Naive thymus-derived CD4-positive, alpha-beta T cell (primary cell): Measurements from ENCODE around the gene OPRM1. TPM values are rescaled to one million over a fixed set of nuclear protein-coding genes. Genes with fewer than 3 reads are reported as not detected.
A peak's percentile ranks its signal among the peaks of the same experiment; 100 is the strongest.
"Not testable (repeated sequence)": the region's sequence is repeated elsewhere in the genome, so short reads cannot be mapped to it uniquely, and the experiment has no call there.

Experiments
- ATAC-seq: fragments of 150-1000 bp; cut with Tn5 transposase; 2 replicates; pipeline ENCODE4 v1.10.0; 2021; ENCODE audit warnings: mild to moderate bottlenecking, moderate library complexity
- CTCF ChIA-PET: fragments of 350-600 bp; sonication (Branson Sonifier 250); formaldehyde crosslinking; loops from one replicate; lab custom pipeline; 2021; ENCODE audit warnings: antibody characterized with exemption; lab: Charles Lee
- POLR2A ChIA-PET: fragments of 350-600 bp; sonication (Branson Sonifier 250); formaldehyde crosslinking; loops from one replicate; lab custom pipeline; 2021; ENCODE audit warnings: antibody characterized with exemption, inconsistent platforms; lab: Charles Lee
- DNase-seq, 9 donors: peaks; one replicate each; pipeline versions ENCODE4 v3.0.0 to v3.0.0-alpha.2; 2020 to 2022; ENCODE audit warnings: mixed read lengths in 1 of 9
- H3K27ac ChIP-seq: one replicate; pipeline ENCODE4 v1.7.0; 2013; ENCODE audit warnings: mild to moderate bottlenecking, low read depth, low read length, moderate library complexity
- H3K27me3 ChIP-seq, 2 donors: one replicate each; pipeline ENCODE4 v1.7.0; 2013; ENCODE audit warnings: low read length in 2 of 2, mild to moderate bottlenecking in 2 of 2, moderate library complexity in 2 of 2; ENCODE audit not compliant: control insufficient read depth in 2 of 2, insufficient read depth in 2 of 2
- H3K36me3 ChIP-seq, 3 experiments: 1 replicate in 2 of 3; 2 replicates in 1 of 3; pipeline ENCODE4 v1.7.0; 2013; ENCODE audit warnings: low read length in 3 of 3, mild to moderate bottlenecking in 3 of 3, moderate library complexity in 1 of 3; ENCODE audit not compliant: insufficient read depth in 3 of 3, control insufficient read depth in 2 of 3
- H3K4me1 ChIP-seq, 2 donors: one replicate each; pipeline ENCODE4 v1.7.0; 2013; ENCODE audit warnings: low read length in 2 of 2, mild to moderate bottlenecking in 2 of 2, moderate library complexity in 1 of 2; ENCODE audit not compliant: control insufficient read depth in 2 of 2, insufficient read depth in 2 of 2
- H3K4me3 ChIP-seq: 2 replicates; pipeline ENCODE4 v1.7.0; 2013; ENCODE audit warnings: mild to moderate bottlenecking, low read length
- H3K9me3 ChIP-seq, 3 experiments: 1 replicate in 2 of 3; 2 replicates in 1 of 3; pipeline ENCODE4 v1.7.0; 2013; ENCODE audit warnings: low read length in 3 of 3; ENCODE audit not compliant: control insufficient read depth in 2 of 3
- H3K27ac Mint-ChIP-seq, 9 donors: one replicate each; pipeline ENCODE4 v1.8.0; 2020 to 2022; ENCODE audit warnings: mixed read lengths in 9 of 9, mild to moderate bottlenecking in 8 of 9, moderate library complexity in 5 of 9, inconsistent platforms in 2 of 9
- H3K27me3 Mint-ChIP-seq, 5 donors: one replicate each; pipeline ENCODE4 v1.8.0; 2021 to 2022; ENCODE audit warnings: mixed read lengths in 5 of 5, mild to moderate bottlenecking in 1 of 5
- H3K36me3 Mint-ChIP-seq, 5 donors: one replicate each; pipeline ENCODE4 v1.8.0; 2020 to 2022; ENCODE audit warnings: mixed read lengths in 5 of 5, mild to moderate bottlenecking in 3 of 5, inconsistent platforms in 1 of 5
- H3K4me1 Mint-ChIP-seq, 7 donors: one replicate each; pipeline ENCODE4 v1.8.0; 2020 to 2022; ENCODE audit warnings: mixed read lengths in 7 of 7, mild to moderate bottlenecking in 3 of 7, inconsistent platforms in 1 of 7
- H3K4me3 Mint-ChIP-seq, 10 donors: one replicate each; pipeline ENCODE4 v1.8.0; 2020 to 2022; ENCODE audit warnings: mild to moderate bottlenecking in 10 of 10, mixed read lengths in 10 of 10, moderate library complexity in 6 of 10, inconsistent platforms in 2 of 10
- H3K9me3 Mint-ChIP-seq, 11 donors: one replicate each; pipeline ENCODE4 v1.8.0; 2020 to 2022; ENCODE audit warnings: mixed read lengths in 11 of 11, mild to moderate bottlenecking in 4 of 11, inconsistent platforms in 1 of 11, moderate library complexity in 1 of 11
- intact Hi-C, 2 donors: fragments of 100-400 bp; cut with micrococcal nuclease; formaldehyde crosslinking; loops; one replicate each; pipeline ENCODE4 v1.15.1; 2023
- polyA plus RNA-seq, 2 donors: library from polyadenylated mRNA; unstranded; fragments of 300-500 nt; fragmentation: Illumina TruSeq; gene quantifications; one replicate each; pipeline ENCODE4 v1.2.3, GENCODE V29; 2021
- total RNA-seq, 6 experiments: library from RNA in 5 of 6; stranded (reverse) in 5 of 6; gene quantifications; 1 replicate in 5 of 6; 2 replicates in 1 of 6; pipeline ENCODE4 v1.2.3 and lab custom pipeline; 2021 to 2026

OPRM1 gene
- total and polyA plus RNA-seq, 7 experiments from 2014 or later, result not detected

GRCh38 chr6:154071711-154072110 lies 32.7 kb downstream of the OPRM1 start:
- Mint-ChIP-seq H3K27me3 (peaks cover 0 to 59% (median 31%) of the 10 kb centered on the region in 5 donors), H3K4me3 (no peak overlapping the region), H3K36me3 (no peaks in the 10 kb centered on the region), H3K27ac (no peak overlapping the region), H3K9me3 (peaks cover 0 to 13% (median 3%) of the 10 kb centered on the region in 11 donors), H3K4me1 (peaks cover 0 to 2% (median 0%) of the 10 kb centered on the region in 7 donors)
- Histone ChIP-seq H3K27me3 (peaks cover 0 to 2% of the 10 kb centered on the region in 2 donors), H3K9me3 (no peaks in the 10 kb centered on the region), H3K4me1 (no peaks in the 10 kb centered on the region), H3K36me3 (no peaks in the 10 kb centered on the region), H3K27ac (no peak overlapping the region), H3K4me3 (no peak overlapping the region)
- POLR2A ChIA-PET, result no interaction called here
- ATAC-seq (no peak), DNase-seq (no peak)
- CTCF ChIA-PET, result no interaction called here
- intact Hi-C loops, result no loop called here

GRCh38 chr6:154078596-154078995 lies 39.6 kb downstream of the OPRM1 start:
- H3K36me3 Mint-ChIP-seq, H3K4me3 ChIP-seq, intact Hi-C loops: not testable (repeated sequence)

DNA sequence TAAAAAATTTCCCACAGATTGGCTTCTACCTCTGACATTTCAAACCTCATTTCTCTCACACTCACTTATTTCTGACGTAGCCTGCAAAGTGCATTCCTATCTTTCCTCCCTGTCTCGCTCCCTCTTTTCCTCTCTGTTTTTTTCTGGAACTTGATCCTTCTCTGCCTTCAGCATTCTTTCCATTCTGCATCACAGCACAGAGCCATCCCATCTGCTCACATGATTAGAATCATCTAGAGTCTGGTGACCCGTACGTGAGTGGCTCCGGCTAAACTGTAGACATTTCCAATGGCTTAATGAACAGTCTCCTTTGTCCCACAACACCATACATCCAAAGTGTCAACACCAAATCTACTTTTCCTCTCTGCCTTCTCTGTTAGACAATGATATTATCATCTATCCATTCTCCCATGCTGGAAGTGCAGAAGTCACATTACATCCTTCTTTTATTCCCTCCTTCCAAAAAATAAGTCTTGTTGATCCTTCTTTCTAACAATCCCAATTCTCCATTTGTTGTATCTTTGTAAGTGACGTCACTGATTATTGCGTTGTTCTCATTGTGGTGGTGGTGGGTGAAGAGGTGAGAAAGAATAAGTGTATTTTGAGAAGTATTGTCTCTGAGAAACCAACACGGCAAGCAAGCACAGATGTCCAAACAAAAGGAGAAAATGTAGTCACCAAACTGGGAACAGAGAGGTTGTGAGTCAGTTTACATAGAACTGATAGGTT lies 41.6 kb downstream of the OPRM1 start:
- H3K9me3 ChIP-seq, result no peaks in the 10 kb centered on the region
- ATAC-seq (no peak), DNase-seq (no peak)
- POLR2A ChIA-PET, result no interaction called here
- H3K4me3 ChIP-seq, result no peak overlapping the region
- peaks cover 0 to 5% (median 0%) of the 10 kb centered on the region in 7 donors for H3K4me1 Mint-ChIP-seq
- no peak overlapping the region for H3K4me3 Mint-ChIP-seq
- no peak overlapping the region for H3K27ac ChIP-seq
- CTCF ChIA-PET, result no interaction called here
- intact Hi-C loops, result no loop called here
- H3K27ac Mint-ChIP-seq, result no peak overlapping the region
- H3K4me1 ChIP-seq, result no peaks in the 10 kb centered on the region
- peaks cover 0 to 4% (median 0%) of the 10 kb centered on the region in 11 donors for H3K9me3 Mint-ChIP-seq
- H3K36me3 Mint-ChIP-seq, result no peaks in the 10 kb centered on the region
- no peaks in the 10 kb centered on the region for H3K36me3 ChIP-seq
- peaks cover 0 to 16% (median 12%) of the 10 kb centered on the region in 5 donors for H3K27me3 Mint-ChIP-seq
- H3K27me3 ChIP-seq, result peaks cover 0 to 3% of the 10 kb centered on the region in 2 donors

More at GRCh38 chr6:154078596-154078995, 39.6 kb downstream of the OPRM1 start:
- peak overlapping the region in 1 of 9 donors; percentile 28 for H3K27ac Mint-ChIP-seq
- CTCF ChIA-PET, H3K36me3 ChIP-seq, H3K9me3 Mint-ChIP-seq, H3K4me1 Mint-ChIP-seq, DNase-seq, H3K27ac ChIP-seq, ATAC-seq, H3K27me3 ChIP-seq, POLR2A ChIA-PET, H3K9me3 ChIP-seq, H3K4me3 Mint-ChIP-seq, H3K4me1 ChIP-seq: not testable (repeated sequence)
- peaks cover 0 to 20% (median 16%) of the 10 kb centered on the region in 5 donors for H3K27me3 Mint-ChIP-seq

DNA sequence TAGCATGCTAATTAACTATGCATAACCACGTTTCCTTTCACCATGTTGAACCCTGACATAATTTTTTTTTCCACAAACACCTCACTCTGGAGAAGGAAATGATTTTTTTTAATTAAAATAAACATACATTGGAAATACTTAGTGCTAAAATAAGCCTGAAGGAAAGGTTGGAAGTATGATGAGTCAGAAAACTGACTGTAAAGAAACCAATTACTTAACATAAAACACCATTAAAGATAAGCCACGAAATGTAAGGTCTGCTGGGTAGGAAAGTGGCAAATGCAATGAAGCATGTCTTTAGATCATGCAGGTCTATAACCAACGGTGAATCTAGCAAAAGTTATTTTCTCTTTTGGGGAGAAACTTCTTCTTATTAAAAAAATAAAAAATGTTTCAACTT lies 47.5 kb downstream of the OPRM1 start:
- no peaks in the 10 kb centered on the region for H3K27me3 ChIP-seq
- no peak for DNase-seq
- Mint-ChIP-seq H3K4me1 (peaks cover 0 to 4% (median 0%) of the 10 kb centered on the region in 7 donors), H3K27ac (no peak overlapping the region), H3K4me3 (no peak overlapping the region), H3K36me3 (no peaks in the 10 kb centered on the region), H3K9me3 (peaks cover 0 to 2% (median 0%) of the 10 kb centered on the region in 11 donors), H3K27me3 (peaks cover 0 to 4% (median 0%) of the 10 kb centered on the region in 5 donors)
- no peaks in the 10 kb centered on the region for H3K9me3 ChIP-seq
- no peaks in the 10 kb centered on the region for H3K4me1 ChIP-seq
- POLR2A ChIA-PET, result no interaction called here
- intact Hi-C loops, result no loop called here
- no peak overlapping the region for H3K4me3 ChIP-seq
- no peak overlapping the region for H3K27ac ChIP-seq
- ATAC-seq, result no peak
- no peaks in the 10 kb centered on the region for H3K36me3 ChIP-seq
- CTCF ChIA-PET, result interaction anchor here (1.1 kb wide), 1 partner anchor 26 kb away, joined by 3 read pairs; no protein-coding TSS in a partner anchor

DNA sequence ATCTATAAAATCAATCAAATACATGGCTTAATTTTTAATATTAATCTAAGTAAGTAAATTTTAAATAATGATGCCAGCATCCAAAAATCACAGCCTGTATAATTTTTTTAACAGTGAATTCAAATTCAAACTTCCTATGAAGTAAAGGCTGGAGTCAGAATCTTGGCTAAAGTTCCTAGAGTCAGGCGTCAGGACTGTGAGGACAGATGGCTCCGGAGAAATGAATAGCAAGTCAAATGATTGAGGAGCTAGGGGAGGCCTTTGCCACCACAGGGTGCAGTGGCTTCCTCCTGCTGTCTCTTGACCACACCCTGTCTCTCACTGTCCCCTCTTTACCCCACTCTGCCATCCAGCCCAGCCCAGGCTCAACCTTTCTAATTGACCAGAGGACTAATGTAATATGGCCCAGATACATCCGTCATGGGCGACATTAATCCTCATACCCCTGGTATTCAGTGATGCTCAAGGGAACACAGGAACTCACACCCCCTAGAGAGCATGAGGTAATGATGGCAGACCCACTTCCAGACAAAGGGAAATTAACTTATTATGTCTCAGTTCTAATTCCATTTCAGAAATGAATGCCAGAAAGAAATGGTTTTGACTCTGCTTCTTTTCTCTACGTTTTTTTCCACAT lies 53.4 kb downstream of the OPRM1 start:
- CTCF ChIA-PET, result no interaction called here
- no peak overlapping the region for H3K27ac Mint-ChIP-seq
- ATAC-seq, result no peak

GRCh38 chr6:154093231-154094044 lies 54.4 kb downstream of the OPRM1 start:
- no peak overlapping the region for H3K4me3 Mint-ChIP-seq

More for the DNA sequence above, 53.4 kb downstream of the OPRM1 start:
- no peaks in the 10 kb centered on the region for H3K9me3 ChIP-seq
- Mint-ChIP-seq H3K4me3 (no peak overlapping the region), H3K36me3 (no peaks in the 10 kb centered on the region), H3K4me1 (peaks cover 0 to 1% (median 0%) of the 10 kb centered on the region in 7 donors), H3K27me3 (peaks cover 0 to 20% (median 6%) of the 10 kb centered on the region in 5 donors), H3K9me3 (peaks cover 0 to 2% (median 0%) of the 10 kb centered on the region in 11 donors)
- no peak overlapping the region for H3K4me3 ChIP-seq
- intact Hi-C loops, result no loop called here
- H3K27me3 ChIP-seq, result no peaks in the 10 kb centered on the region
- no peaks in the 10 kb centered on the region for H3K4me1 ChIP-seq
- no peak for DNase-seq
- H3K27ac ChIP-seq, result no peak overlapping the region
- no peaks in the 10 kb centered on the region for H3K36me3 ChIP-seq
- POLR2A ChIA-PET, result no interaction called here

More at GRCh38 chr6:154093231-154094044, 54.4 kb downstream of the OPRM1 start:
- Mint-ChIP-seq H3K9me3 (peaks cover 0 to 3% (median 0%) of the 10 kb centered on the region in 11 donors), H3K4me1 (no peaks in the 10 kb centered on the region), H3K27ac (no peak overlapping the region), H3K36me3 (no peaks in the 10 kb centered on the region), H3K27me3 (peaks cover 0 to 22% (median 6%) of the 10 kb centered on the region in 5 donors)
- DNase-seq (no peak), ATAC-seq (no peak)
- no peaks in the 10 kb centered on the region for H3K9me3 ChIP-seq
- intact Hi-C loops, result no loop called here
- ChIA-PET CTCF (no interaction called here), POLR2A (no interaction called here)
- H3K4me3 ChIP-seq, result no peak overlapping the region
- H3K27ac ChIP-seq, result no peak overlapping the region
- no peaks in the 10 kb centered on the region for H3K36me3 ChIP-seq
- H3K27me3 ChIP-seq, result no peaks in the 10 kb centered on the region
- H3K4me1 ChIP-seq, result no peaks in the 10 kb centered on the region
